NCI-H446 treated with DMSO at 0.1 percent for 48 hours (cell line): ENCODE data around the gene PTPRK.

Source experiments
- DNase-seq: peaks from one replicate; lab custom pipeline; 2025; lab: John Stamatoyannopoulos, UW

Gene PTPRK

DNA sequence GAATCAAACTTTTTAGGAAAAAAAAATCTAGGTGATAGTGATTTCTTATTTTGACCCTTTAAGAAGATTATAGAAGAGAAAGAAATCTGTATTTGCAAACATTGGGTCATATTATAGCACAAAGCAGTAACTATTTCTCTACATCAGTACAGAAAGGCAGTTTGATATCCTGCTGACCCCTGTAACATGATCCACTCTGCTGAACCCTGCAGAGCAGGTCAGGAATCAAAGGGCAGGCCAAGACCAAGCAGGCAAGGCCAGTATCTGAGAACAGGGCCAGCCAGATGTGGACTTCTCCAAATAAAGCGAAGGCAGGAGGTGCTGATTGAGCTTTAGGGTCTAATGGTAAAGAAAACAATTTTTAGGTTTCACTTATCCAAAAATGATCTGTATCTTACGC, 239.4 kb downstream of the PTPRK start:
- DNase-seq = no peak

DNA sequence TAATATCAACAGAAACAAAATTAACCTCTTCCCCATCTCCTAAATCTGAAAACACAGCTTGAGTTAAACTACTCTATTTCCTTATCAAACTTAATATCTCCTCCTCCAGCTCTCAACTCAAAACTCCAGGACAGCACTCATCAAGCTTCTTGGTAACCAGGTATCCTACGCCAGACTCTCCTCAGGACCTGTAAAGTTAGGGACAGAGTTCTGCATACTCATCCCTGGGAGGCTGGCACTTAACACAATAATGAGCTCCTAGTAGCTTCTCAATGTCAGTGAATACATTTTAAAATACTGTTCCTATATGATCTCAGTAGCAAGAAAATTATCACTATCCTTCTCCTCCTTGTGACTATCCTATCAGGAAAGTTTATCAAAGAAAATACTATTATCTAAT, 240.3 kb downstream of the PTPRK start:
- DNase-seq = no peak

DNA sequence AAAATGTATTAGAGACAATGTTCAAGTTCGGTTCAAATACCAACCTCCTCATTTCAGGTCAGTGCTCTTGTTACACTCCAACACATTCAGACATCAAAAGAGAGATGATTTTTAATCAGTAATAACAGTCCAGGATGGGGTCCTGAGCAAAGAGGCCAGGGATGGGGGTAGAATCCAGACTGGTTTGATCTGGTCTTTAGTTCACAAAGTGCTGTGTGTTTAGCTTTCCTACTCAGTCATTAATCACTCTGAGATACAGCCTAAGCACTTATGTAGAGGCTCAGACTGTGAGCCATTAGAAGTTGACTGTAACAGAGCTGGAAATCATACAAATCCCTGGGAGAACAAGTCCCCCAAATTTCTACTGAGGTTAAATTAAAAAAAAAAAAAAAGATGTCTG, 241.6 kb downstream of the PTPRK start:
- DNase-seq = no peak

DNA sequence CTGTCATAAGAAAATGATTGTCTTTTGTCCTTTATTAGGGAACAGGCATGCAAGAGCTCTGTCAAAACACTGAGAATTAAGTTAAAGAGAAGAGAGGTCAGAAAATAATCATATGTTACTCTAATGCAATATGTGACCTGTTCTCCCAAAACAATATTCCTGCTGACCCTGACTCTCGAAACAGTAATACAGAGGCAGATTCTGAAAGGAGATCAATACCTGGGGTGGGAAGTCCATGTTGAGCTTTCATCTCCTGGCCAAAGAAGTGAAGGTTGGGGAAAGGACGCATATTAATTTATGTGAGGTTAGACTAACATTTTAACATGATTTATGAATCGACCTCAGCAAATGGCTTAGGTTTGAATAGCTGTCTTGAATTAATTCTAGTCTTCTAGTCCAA, 243.0 kb downstream of the PTPRK start:
- no peak for DNase-seq

DNA sequence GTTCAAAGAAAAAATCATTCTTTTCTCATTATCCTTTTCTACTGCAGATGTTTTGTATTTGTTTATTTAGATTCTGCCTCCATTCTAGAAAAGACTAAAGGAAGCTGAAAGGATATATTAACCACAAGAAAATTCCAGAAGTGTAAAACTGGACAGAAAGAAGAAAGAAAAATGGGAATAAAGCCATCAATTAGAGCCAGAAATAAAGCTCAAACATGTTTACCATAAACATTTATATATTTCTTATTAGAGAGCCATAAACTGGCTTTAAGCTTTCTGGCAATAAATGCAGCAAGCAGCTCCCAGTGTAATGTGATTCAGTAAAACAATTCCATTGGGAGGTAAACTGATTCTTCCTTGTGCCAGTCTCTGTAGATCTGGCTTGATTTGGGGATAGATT, 244.1 kb downstream of the PTPRK start:
- no peak for DNase-seq

DNA sequence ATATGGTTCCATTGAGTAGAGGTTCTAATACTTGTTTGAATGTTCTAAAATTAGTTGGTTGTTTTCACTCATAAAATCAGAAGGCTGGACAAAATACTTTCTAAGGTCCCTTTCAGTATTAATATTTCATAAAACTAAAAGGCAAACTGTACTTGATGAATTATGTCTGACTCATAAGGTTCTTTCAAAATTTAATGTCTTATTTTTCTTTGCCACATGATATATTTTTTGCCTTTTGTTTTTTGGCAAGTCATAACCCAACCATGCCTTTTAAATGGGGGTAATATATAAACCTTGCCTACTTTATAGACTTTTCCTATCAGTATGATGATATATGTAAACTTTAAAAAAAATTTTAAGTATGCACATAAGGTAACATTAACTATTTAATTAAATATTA, 244.7 kb downstream of the PTPRK start:
- no peak for DNase-seq

DNA sequence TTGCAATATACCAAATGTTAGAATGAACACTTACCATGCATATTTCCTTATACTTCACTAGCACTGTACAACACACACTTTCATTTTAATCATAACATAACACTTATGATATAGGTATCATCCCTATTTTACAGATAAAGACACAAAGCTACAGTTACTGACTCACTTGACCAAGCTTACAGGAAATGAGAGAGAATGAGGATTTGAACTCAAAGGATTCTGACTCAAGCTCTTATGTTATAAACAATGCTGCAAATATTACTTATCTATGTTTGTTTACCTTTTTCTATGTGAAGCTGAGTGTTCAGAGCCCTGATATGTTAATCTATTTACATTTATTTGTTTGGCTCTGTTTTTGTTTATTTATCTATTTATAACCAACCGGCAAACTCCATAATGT, 245.4 kb downstream of the PTPRK start:
- no peak for DNase-seq

DNA sequence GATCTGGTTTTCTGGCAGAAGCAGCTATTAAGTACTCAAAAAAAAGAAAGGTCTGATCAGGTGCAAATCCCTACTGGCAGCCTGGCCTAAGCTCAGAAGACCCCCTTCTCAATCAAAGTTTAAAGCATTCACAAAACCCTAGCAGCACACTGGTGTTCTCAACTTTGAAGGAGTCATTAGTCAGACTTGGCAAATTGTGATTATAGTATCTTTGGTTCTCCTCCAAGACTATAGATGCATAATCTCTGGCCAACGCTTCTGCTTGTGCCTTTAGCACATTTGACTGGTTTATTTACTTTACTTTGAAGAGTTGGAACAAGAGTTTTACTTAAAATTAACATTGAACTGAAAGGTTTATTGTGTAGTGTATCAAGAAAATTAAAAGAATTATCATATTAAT, 248.9 kb downstream of the PTPRK start:
- DNase-seq = peak; percentile 84

DNA sequence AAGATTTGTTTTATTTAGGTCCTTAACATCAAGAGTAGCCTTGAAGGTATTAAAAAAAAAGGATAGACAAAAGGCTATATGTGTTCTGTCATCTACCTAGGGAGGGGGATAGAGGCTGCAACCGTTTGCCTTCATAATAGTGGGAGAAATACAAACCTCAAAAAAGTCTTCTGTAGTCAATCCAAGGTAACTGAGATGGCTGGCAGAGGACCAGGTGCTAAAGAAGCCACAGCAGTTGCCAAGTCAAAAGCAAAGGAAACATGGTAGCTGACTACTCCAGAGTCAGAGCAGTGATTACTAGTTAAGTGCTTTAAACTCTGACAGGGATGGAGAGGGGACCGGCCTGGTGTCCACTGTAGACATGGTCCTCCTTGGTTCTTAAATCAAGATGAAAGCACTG, 249.4 kb downstream of the PTPRK start:
- DNase-seq = peak; percentile 66

DNA sequence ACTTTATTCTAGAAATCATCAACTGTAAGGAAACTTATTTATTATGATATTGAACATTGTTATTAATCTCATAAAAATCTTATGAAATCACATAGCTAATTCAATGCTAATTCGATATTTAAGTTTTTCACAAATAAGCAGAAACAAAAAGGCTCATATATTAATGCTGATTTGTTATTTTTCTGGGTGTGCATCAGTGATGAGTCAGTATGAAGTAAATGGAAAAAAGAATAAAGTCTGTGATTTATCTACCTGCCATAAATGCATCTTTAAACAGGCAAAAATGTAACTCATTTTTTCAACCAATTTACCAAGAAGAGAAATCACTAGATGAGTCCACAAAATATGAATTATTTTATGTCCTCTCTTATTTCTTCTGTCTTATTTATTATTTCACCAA, 253.5 kb downstream of the PTPRK start:
- DNase-seq = no peak

DNA sequence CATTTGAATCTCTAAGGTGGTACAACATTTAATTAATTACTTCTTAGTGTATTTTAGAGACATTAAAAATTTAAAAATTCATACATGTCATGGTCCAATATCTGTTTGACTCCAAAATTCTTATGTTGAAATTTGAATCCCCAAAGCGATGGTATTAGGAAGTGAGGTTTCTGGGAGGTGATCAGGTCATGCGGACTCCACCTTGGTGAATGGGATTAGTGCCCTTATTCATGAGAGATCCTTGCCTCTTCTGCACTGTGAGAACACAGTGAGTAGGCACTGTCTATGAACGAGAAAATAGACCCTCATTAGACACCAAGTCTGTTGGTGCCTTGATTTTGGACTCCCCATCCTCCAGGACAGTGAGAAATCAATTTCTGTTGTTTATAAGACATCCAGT, 254.7 kb downstream of the PTPRK start:
- DNase-seq = no peak

DNA sequence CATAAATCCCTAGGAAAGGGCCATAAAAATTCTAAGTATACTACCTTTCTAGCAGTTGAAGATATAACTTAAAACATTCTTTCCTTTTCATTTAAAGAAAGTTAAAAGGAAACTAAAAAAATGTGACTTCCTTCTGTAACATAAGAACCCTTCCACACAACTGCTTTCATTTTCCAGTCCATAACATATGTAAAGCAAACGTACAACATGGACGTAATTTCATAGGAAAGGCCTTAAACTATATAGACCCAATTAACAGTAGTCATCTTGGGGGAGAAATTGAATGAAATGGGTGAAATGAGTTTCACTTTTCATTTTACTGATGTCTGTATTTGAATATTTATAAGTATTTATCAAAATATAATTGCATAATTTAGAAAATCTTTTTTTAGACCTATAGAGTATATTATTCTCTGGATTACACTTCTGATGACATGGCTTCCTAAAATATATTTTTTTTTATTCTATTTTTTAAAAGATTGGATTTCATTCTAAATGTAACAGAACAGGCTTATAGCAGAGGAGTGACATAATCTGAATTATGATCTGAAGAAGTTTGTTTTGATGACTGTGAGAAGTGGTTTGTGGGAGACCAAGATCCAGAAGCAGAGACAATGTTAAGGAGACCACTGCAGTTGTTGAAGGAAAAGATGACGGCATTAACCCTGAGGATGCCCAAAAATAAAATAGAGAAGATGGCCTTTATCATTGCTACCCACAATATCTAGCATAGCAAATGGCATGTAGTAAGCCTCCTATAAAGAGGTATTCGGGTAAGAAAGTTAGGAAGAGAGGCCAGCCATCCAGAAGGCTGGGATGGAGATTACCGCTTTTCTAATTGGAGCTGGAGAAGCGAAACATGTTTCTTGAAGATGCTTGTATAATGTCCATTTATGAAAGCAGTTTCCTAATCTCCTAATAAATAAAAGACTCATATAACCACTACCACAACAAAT, 260.4 kb downstream of the PTPRK start:
- DNase-seq = no peak

DNA sequence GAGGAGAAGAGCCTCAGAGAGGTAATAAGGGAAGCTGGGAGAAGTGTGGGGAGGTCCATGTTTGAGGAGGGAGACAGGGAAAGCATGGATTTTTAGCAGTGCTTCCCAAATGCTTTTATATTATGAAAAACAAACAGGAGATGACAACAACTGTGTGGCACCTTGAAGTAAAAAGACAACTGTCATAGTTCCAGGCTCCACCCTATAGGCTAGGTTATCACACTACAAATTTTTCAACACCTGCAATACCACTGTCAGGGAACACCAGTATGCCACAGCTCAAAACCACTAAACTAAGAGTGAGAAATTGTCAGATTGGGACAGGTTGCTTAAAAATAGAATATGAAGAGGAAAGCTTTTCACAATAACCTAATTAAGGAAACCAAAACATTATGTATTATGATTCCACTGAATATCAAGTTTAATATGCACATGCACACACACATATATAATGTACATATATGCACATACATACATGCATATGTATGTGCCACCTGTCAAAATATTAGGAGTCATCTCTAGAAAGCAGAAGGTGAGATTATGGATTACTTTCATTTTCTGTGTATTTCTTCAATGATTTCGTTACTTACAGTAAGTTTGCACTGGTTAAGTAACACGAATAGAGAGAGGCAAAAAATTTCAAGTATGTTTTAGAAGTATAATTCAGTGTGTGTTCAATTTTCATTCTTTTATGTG, 261.2 kb downstream of the PTPRK start:
- no peak for DNase-seq

DNA sequence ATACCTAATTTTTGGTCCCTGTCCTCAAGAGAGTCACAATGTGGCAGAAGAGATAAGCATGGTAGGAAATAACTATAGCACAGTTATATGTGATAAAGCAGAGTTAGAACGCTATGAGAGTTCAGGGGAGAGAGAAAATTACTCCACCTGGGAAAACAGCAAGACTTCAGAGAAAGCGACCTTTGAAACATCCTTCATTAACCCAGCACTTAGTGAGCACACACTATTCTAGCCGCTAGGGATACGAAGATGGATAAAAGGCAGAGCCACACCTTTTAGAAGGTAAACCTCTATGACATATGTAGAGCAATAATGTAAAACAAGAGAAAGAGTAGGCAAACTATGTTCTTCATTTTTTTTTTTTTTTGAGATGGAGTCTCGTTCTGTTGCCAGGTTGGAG, 264.3 kb downstream of the PTPRK start:
- DNase-seq = no peak

DNA sequence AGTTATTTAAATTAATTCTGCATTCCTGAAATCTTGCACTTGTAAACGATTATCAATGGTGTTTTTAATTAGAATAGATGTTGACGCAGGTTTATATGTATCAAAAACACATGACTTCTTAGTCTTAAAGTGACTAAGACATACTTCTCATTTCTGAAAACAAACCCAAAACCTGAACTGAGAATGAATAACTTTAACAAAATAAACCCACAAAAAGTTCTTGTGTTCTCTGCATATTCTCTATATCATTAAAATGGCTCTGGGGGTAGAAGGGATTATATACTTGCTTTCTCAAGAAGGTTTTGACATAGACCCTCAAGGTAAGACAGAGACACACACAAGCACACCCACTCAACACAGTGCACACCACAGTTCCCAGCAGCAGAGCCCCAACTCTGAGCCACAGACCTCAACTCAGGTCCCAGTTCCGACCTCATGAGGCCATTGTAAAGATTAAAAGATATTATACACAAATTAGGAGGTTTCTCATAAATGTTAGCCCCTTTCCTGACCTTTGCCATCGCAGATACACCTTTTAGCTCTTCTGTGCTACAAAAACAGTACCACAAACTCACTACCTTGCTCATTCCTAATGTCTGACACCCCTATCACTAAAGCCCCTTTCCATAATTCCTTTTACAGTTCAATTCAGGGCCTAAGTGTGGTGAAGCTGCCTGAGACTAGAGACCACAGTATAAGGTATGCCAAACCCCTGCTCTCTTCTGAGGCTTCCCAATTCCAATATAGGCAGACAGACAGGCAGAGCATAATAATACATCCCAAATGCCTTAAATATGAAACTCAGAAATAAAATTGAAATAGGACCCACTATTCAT, 267.8 kb downstream of the PTPRK start:
- DNase-seq = no peak

DNA sequence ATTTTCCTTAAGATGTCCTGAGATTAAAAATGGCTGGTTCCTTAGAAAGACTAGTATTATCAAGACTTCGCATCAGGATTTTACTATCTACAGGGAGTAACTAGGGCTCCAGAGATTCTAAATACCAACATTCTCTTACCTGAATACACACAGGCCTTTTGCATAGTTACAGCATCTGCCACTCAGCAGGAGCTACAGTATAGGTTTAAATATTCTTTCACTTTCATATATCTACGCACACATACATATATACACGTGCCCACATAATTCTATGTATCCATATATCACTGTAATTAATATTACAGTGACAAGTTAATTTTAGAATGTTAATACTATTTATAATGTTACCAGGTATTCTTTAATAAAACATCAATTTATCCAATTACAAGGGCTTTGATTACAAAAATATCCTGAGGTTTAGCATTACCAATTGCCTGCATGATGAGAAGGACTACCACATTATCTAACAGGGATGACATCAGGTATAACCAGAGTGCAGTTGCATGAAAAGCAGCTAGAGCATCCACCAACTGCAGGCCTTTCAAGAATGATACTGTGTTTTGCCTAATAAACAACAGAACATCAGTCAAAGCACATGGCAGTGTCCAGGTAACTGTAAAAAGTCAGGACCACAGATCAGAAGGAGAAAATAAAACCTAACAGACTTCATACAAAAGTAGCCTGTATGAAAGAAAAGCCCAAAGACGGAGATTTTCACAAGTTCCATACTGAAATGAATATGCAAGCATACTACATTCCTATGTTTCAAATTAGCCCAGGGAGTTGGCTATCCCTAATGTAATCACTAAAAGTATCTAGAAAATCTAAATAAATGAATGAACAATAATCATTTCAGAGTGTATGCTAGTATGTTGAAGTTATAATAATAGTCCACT, 268.7 kb downstream of the PTPRK start:
- DNase-seq = no peak

DNA sequence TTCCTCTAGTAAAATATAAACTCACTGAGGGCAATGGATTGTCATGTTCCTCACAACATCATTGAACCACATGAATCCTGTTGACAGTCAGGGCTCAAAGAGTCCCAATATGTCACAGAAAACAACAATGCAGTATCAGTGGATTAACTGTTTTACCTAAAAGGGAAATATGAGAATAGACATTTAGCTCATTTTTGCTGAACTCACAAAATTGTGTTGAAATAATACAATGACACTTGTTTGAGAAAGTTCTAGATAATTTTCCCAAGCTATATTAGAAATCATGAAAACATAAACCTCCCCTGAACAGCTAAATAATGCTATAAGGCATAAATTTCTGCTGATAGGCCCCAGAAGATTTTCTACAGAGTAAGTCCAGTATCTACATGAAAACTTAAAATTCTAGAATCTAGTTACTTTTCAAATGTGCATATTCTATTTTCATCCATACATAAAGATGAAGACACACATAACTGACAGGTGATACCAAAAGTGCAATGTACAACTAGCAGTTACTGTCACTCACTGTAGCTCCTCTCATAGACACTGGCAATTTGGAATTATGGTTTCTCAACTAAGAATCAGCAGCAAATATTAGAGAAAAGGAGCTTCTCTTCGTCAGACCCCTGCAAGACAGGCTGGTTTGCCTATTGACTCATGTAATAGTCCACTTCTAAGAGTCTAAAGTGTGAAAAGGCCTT, 269.9 kb downstream of the PTPRK start:
- DNase-seq = no peak

DNA sequence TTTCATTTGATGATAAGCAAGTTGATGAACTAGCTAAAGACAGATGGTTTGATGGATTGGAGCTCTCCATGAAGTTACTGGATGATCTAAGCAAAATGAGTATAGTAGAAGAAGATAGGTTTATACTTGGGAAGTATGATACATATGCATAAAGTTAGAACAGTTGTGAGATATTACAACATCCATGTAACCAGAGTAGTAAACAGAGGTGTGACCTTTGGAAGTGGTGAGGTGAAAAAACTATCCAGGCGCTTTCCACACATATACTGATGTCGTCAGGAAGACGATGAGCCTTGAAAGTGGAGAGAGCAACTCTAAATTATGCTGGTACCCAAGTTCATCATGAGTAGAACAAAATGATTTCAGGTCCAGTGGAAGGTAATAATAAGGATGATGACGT, 271.0 kb downstream of the PTPRK start:
- no peak for DNase-seq

DNA sequence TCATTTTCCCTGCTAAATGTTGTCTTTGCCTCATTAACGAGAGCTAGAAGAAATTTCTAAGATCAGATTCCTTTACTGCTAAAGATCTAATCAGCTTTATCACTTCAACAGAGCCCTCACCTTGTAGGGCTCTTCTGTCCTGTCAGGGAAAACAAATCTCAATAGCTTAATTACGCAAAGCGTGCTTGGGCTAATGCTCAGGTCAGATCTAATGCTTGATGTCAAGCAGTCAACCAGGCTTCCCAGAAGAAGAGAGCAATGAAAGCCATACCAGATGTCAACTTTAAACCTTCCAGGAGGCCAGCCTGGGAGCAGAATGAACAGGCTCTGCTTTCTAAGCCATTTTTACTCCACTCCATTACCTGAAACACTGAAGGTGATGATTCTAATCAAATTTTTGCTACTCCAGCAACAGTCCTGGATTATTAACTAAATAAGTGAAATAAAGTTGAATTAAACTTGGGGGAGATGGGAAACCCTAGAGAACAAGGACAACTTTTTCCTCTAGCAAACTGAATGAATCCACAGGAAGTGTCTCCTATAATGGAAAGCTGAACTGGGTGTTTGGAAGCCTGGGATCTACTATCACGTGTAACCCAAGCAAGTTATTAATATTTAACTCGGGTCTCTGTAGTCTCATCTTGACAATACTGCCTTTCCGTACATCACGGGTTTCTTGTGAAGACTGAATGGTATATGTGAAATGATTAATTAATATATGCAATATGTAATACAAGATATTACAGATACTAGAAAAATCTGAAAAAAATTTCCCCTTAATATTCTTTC, 273.7 kb downstream of the PTPRK start:
- no peak for DNase-seq

DNA sequence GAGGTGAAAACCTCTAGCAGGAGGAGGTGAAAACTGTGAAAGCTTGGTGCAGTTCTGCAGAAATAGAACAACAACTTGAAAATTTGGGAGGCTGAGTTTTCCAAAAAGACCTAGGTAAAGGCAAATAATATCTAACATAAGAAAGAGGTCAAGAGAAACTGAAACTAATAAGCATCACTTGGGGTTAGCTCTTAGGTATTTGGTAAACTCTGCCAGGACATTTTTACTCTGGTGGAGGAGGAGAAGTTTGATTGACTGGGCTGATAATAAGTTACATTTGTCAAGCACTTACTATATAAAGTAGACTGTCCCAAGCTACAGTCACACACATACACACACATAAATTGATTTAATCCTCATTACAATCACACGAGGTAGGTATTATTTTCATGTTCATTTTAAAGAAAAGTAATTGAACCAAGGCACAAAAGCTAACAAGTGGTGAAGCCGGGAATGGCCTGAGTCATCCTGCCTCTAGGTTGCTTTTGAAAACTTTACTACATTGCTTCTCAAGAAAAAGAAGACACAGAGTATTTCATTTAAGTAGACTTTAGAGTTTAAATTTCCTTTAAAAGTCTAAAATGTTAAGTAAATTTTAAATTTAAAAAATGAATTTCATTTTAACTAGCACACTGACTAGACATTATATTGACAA, 275.5 kb downstream of the PTPRK start:
- DNase-seq = no peak
